OCI-LY1 (cell line): Measurements from ENCODE around the gene DYNLL1.

Experiments used
- H2AFZ ChIP-seq: fragments of 200-600 bp; sonication (generic), shearing (Covaris generic); 2 replicates; pipeline ENCODE4 v1.6.0; 2014; ENCODE audit warnings: antibody characterized with exemption, mild to moderate bottlenecking, low read length
- H3F3A ChIP-seq: fragments of 200-600 bp; sonication (generic), shearing (Covaris generic); 2 replicates; pipeline ENCODE4 v1.6.0; 2014; ENCODE audit warnings: mild to moderate bottlenecking, antibody characterized with exemption, low read length, moderate library complexity; ENCODE audit not compliant: insufficient read depth
- H3K27ac ChIP-seq: fragments of 200-600 bp; sonication (generic); 2 replicates; pipeline ENCODE4 v1.5.1; 2014; ENCODE audit warnings: low read length, mixed run types, mild to moderate bottlenecking, low read depth; ENCODE audit not compliant: poor library complexity, severe bottlenecking
- H3K27me3 ChIP-seq: fragments of 200-600 bp; sonication (generic); 2 replicates; pipeline ENCODE4 v1.6.0; 2014; ENCODE audit warnings: antibody characterized with exemption, mild to moderate bottlenecking, low read length, moderate library complexity; ENCODE audit not compliant: insufficient read depth
- H3K36me3 ChIP-seq: fragments of 200-600 bp; sonication (generic); 2 replicates; pipeline ENCODE4 v1.6.1; 2014; ENCODE audit warnings: mild to moderate bottlenecking, antibody characterized with exemption, low read length, moderate library complexity, mixed read lengths; ENCODE audit not compliant: insufficient read depth
- H3K4me1 ChIP-seq: fragments of 200-600 bp; sonication (generic); 2 replicates; pipeline ENCODE4 v1.5.1; 2014; ENCODE audit warnings: mild to moderate bottlenecking, low read length, moderate library complexity; ENCODE audit not compliant: insufficient read depth, severe bottlenecking
- H3K4me2 ChIP-seq: fragments of 200-600 bp; sonication (generic), shearing (Covaris generic); 2 replicates; pipeline ENCODE4 v1.6.1; 2014; ENCODE audit warnings: low read length
- H3K4me3 ChIP-seq: fragments of 200-600 bp; sonication (generic); 2 replicates; pipeline ENCODE4 v1.5.1; 2014; ENCODE audit warnings: low read length, low read depth, mild to moderate bottlenecking, mixed read lengths; ENCODE audit not compliant: poor library complexity, severe bottlenecking
- H3K79me2 ChIP-seq: fragments of 200-600 bp; shearing (Covaris generic); 2 replicates; pipeline ENCODE4 v1.6.1; 2016; ENCODE audit warnings: mixed run types, low read length, mixed read lengths; ENCODE audit not compliant: insufficient read depth
- H3K9ac ChIP-seq: fragments of 200-600 bp; sonication (generic), shearing (Covaris generic); 2 replicates; pipeline ENCODE4 v1.6.1; 2014; ENCODE audit warnings: mild to moderate bottlenecking, low read length, mixed read lengths
- H3K9me2 ChIP-seq: fragments of 200-600 bp; sonication (generic), shearing (Covaris generic); 2 replicates; pipeline ENCODE4 v1.6.1; 2014; ENCODE audit warnings: low read depth, mild to moderate bottlenecking, low read length, mixed read lengths
- H3K9me3 ChIP-seq: fragments of 200-600 bp; shearing (Covaris generic); 2 replicates; pipeline ENCODE4 v1.6.1; 2014; ENCODE audit warnings: low read length, mixed read lengths
- H4K20me1 ChIP-seq: fragments of 200-600 bp; sonication (generic), shearing (Covaris generic); 2 replicates; pipeline ENCODE4 v1.6.0; 2016; ENCODE audit warnings: mild to moderate bottlenecking, low read length; ENCODE audit not compliant: insufficient read depth
- CTCF ChIP-seq: fragments of 200-600 bp; sonication (generic), shearing (Covaris generic); IDR thresholded peaks from 2 replicates; pipeline ENCODE4 v1.5.1; 2017; ENCODE audit warnings: mild to moderate bottlenecking, antibody characterized with exemption, low read length, moderate library complexity, mixed read lengths
- EZH2 ChIP-seq: fragments of 200-600 bp; sonication (generic), shearing (Covaris generic); IDR thresholded peaks from 2 replicates; pipeline ENCODE4 v1.8.0; 2017; ENCODE audit warnings: borderline replicate concordance, mixed run types, mild to moderate bottlenecking, antibody characterized with exemption, low read length, moderate library complexity, mixed read lengths

Gene DYNLL1

GRCh38 chr12:120504587-120504986 is 8.7 kb downstream of the DYNLL1 start:
- no peak overlapping the region for H3K4me3 ChIP-seq
- H3K4me1 ChIP-seq = no peaks in the 10 kb centered on the region
- no peaks in the 10 kb centered on the region for H4K20me1 ChIP-seq
- H3F3A ChIP-seq = no peaks in the 10 kb centered on the region; the same call in 1 of the 2 replicates
- no peaks in the 10 kb centered on the region for H3K9me3 ChIP-seq
- no peaks in the 10 kb centered on the region for H3K27me3 ChIP-seq
- no peak overlapping the region for H3K9ac ChIP-seq
- no peak overlapping the region for H3K4me2 ChIP-seq
- H3K27ac ChIP-seq = no peak overlapping the region
- H3K9me2 ChIP-seq = no peaks in the 10 kb centered on the region
- H2AFZ ChIP-seq = no peak overlapping the region
- H3K79me2 ChIP-seq = no peaks in the 10 kb centered on the region
- H3K36me3 ChIP-seq = peaks cover 29% of the 10 kb centered on the region
- TF ChIP-seq CTCF = no peak
- TF ChIP-seq EZH2 = no peak

DNA sequence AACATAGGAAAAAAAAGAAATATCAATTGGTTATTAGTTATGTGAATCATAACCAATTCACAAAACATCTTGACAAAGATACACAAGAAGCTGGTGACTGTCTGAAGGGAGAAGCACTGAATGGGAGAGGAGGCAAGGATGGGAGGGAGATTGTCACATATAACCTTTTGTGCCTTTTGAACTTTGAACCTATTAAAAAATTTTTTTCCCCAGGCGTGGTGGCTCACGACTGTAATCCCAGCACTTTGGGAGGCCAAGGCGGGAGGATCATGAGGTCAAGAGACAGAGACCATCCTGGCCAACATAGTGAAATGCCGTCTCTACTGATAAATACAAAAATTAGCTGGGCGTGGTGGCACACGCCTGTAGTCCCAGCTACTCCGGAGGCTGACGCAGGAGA is 12.6 kb downstream of the DYNLL1 start:
- Histone ChIP-seq H3K36me3 (peaks cover 21% of the 10 kb centered on the region), H3K9ac (no peak overlapping the region), H3K9me2 (no peaks in the 10 kb centered on the region), H4K20me1 (no peaks in the 10 kb centered on the region), H3K9me3 (no peaks in the 10 kb centered on the region), H3K4me2 (no peak overlapping the region), H3K27ac (no peak overlapping the region), H3K79me2 (no peaks in the 10 kb centered on the region), H3F3A (no peaks in the 10 kb centered on the region), H3K27me3 (no peaks in the 10 kb centered on the region), H2AFZ (no peak overlapping the region), H3K4me3 (no peak overlapping the region), H3K4me1 (no peaks in the 10 kb centered on the region)
- no peak for TF ChIP-seq EZH2
- no peak for TF ChIP-seq CTCF

GRCh38 chr12:120514002-120514401 is 18.1 kb downstream of the DYNLL1 start:
- Histone ChIP-seq H3K27ac (no peak overlapping the region), H3K4me2 (no peak overlapping the region), H3K9me3 (no peaks in the 10 kb centered on the region), H3K36me3 (peaks cover 27% of the 10 kb centered on the region), H3K27me3 (no peaks in the 10 kb centered on the region), H3K9me2 (no peaks in the 10 kb centered on the region), H4K20me1 (no peaks in the 10 kb centered on the region), H3F3A (no peaks in the 10 kb centered on the region), H3K4me3 (no peak overlapping the region), H3K4me1 (no peaks in the 10 kb centered on the region), H3K79me2 (no peaks in the 10 kb centered on the region), H3K9ac (no peak overlapping the region), H2AFZ (no peak overlapping the region)
- TF ChIP-seq CTCF (no peak), EZH2 (no peak)
